ENCODE results near the gene AHRR.

GRCh38 chr5:482021-482420 is 160.5 kb downstream of the AHRR start:
- TF ChIP-seq CTCF (IDR thresholded peaks at IDR 0.05) (no peak), POLR2A (IDR thresholded peaks at IDR 0.05) (no peak)
